Activated naive CD4-positive, alpha-beta T cell treated with Interleukin-2 at 50 U/mL for 16 hours (primary cell): ENCODE data around the gene TOP3A.
"Not testable (repeated sequence)": the region's sequence is repeated elsewhere in the genome, so short reads cannot be mapped to it uniquely, and the experiment has no call there.

ENCODE experiments used
- DNase-seq: peaks from one replicate; pipeline ENCODE4 v3.0.0-alpha.2; 2020

TOP3A gene

DNA sequence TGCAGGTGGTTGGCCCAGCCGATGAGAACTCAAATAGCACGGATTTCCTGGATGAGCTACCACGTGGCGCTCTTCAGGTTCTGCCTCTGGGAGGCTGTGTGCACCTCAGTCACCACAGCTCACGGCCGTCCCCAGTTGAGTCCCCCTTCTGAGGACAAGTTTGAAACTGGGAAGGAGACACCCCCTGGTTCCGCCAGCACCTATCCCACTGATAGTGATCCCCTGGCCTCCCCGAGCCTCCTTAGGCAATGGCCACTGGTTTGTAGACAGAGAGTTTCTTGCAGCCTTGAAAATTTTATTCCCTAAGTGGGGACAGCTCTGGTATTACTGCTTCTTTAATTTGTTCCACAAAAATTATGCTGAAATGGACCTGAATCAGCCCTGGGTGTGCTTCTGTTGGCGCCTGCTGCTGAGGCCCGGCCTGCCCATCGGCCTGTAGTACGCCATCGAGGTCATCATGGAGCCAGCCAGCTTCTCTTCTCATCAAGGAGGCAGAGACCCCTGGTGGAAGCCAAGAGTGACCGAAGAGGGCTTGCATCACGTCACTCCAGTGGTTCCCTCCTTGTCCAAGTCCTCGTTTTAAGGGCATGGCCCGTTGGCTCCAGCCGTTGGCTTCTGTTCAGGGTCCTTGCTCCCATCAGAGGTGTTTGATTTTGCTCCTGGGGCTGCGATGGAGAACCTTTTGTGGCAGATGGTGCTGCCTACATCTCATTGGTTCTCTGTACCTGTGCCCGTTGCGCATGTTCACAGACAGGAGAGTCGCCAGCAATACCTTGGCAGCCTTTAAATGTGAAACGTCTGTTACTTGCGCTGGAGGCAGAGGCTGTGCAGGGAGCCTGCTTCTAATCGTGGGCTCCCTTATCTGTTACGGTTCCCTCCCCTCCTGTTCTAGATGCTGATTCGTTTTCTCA, 9.6 kb upstream of the TOP3A start:
- DNase-seq, result no peak

DNA sequence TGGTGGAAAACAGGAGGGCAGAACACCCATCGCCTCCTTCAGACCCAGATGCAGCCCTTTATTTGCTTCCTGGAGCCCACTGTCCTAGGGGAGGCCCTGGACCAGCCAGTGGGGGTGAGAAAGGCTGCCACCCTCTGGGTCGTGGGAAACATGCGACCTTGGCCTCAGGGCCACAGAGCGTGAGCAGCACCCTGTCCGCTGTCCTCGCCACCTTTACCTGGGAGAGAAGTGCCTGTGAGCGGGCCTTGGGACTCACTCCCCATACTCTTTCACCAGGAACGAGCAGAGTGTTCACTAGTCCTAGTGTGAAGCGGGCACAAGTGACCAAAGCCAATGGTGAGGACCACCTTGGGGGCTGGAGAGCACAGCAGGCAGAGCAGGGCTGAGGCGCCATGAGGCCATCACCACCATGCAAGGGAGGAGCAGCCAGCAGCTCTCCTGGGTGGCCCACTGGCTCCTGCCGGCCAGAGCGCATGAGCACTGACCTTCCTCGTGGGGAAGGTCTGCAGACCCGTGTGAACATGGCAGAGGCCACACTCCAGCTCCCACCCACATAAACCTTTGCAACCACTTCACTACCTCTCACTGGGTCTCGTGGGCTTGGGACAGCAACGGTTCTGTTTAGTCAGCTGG, 8.8 kb upstream of the TOP3A start:
- no peak for DNase-seq

- no peak for DNase-seq
These were observed 8.2 kb upstream of the TOP3A start for GRCh38 chr17:18323007-18323406.

DNA sequence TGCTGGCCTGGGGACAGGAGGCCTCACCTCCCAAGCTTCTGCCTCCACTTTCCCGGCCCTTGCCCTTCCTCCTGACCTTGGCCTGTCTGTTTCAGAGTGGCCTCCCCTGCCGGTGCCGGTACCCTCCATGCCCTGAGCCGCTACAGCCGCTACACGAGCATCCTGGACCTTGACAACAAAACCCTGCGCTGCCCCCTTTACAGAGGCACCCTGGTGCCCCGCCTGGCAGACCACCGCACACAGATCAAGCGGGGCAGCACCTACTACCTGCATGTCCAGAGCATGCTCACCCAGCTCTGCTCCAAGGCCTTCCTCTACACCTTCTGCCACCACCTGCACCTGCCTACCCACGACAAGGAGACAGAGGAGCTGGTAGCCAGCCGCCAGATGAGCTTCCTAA, 7.7 kb upstream of the TOP3A start:
- DNase-seq, result no peak

- no peak for DNase-seq
These were observed 6.5 kb upstream of the TOP3A start for GRCh38 chr17:18321309-18321708.

DNA sequence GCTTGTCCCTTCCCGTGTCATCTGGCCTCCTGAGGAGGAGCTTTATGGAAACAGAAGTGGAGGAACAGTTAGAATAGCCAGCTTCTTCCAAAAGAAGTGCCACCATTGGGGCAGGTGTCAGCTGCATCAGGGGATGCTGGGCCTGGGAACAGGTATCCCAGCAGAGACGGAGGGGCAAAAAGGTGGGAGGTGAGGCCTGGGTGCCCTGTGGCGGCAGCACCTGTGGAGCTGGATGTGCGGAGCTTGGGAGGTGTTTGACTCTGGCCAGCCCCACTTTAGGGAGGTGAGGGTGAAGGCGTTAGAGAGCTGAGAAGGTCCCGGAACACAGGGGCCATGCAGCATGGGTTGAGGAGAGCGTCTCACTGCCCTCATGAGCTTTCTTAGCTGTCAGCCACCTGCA, 5.5 kb upstream of the TOP3A start:
- no peak for DNase-seq

DNA sequence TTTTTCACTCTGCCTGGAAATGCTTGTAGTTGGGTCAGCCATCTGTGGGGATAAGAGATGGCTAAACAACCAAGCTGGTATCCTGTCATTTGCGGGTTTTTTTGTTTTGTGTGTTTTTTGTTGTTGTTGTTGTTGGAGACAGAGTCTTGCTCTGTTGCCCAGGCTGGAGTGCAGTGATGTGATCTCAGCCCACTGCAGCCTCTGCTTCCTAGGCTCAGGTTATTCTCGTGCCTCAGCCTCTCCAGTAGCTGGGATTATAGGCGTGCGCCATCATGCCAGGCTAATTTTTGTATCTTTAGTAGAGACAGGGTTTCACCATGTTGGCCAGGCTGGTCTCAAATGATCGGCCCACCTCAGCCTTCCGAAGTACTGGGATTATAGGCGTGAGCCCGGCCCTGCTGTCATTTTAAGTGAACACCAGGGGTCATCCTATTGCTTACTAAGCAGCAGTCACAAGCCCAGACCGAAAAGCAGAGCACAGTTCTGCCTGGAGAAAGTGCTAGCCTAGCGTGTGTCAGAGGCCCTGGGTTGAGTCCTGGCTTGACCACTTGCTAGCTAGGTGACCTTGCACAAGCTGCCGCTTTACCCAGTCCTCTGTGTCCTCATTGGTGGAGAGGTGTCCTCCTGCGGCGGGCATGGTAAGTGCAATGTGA, 4.9 kb upstream of the TOP3A start:
- no peak for DNase-seq

DNA sequence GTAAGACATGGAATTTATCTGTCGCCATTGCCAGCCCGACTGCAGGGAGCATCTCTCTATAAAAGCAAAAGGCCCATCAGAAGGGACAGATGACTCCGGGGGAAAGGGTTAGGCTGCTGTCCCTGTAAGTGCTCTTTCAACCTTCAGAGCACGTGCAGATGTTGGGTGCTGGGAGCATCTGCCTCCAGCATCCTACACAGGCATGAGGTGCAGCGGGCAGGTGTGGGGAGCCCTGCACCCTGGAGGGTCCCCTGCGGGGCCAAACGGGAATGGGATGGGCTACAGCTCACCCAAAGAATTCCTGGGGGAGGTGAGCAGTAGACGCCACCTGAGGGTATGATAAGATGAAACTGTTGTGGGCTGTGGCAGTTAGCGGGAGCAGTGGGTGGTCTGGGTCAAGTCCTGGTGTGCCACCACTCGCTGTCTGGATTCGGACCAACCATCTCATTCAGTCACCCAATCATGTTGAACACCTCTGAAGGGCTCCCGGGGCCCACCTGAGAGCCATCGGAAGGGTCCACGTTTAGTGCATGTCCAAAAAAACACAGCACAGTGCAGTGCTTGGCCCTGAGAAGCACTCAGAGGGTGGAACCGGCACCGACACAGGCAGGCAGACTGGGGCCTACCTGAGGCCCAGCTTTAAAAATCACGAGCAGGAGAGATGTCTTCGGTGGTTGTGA, 4.1 kb upstream of the TOP3A start:
- no peak for DNase-seq

DNA sequence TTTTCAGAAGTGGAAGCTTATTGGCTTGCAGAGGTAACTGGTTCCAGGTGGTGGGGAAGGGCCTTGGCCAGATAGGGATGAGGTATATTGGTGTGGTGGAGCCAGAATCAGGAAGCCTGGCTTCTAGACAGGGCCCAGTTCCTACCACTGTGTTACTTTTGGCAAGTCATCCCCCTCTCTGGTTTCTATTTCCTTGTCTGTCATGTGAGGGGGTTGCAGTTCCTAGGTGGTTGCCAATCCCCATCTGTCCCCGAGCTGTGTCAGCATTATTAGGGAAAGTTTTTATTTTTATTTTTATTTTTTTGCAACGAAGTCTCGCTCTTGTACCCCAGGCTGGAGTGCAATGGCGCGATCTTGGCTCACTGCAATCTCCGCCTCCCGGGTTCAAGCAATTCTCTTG, 3.3 kb upstream of the TOP3A start:
- no peak for DNase-seq

GRCh38 chr17:18315961-18316360, 1.2 kb upstream of the TOP3A start:
- no peak for DNase-seq

GRCh38 chr17:18315562-18315922, 748 bp upstream of the TOP3A start:
- DNase-seq, result no peak

DNA sequence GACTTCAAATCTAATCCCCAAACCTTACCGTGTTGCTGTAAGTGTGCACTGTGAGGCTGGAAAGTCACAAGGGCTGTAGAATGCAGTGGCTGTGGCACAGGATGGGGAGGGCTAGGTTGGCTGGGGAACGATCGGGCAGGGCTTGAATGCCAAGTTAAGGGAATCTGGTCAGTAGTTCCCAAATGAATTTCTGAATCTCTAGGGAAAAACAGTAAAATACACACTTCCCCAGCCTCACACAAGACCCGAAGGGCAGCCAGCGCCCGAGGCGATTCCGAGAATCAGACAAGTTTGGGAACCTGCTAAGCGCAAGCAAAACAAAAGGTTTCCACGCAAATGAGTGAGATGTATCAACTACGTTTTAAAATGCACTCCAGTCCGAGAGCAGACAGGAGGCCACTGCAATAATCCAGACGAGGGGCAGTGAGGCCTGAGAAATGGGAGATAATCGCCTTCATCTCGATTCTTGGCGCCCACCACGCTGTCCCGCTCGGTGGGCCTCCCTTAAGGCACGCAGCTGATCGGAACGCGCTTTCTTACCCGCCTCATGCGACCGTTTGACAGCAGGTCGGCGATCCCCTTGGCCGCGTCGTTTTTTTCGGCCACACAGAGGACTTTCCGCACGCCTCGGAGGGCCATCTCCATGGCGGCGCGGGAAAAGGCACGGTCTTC, 599 bp downstream of the TOP3A start:
- DNase-seq, result no peak

DNA sequence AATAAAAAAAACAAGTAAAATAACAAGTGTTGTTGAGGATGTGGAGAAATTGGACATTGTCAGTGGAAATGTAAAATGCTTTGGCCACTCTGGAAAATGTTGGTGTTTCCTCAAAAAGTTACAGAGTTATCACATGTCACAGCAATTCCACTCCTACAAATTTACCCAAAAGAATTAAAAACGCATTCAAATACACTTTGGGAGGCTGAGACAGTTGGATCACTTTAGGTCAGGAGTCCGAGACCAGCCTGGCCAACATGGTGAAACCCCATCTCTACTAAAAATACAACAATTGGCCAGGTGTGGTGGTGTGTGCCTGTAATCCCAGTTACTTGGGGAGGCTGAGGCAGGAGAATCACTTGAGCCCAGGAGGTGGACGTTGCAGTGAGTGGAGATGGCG, 5.6 kb downstream of the TOP3A start:
- no peak for DNase-seq

GRCh38 chr17:18303206-18303605, 11.6 kb downstream of the TOP3A start:
- not testable (repeated sequence) for DNase-seq

GRCh38 chr17:18300725-18301480, 13.9 kb downstream of the TOP3A start:
- no peak for DNase-seq

DNA sequence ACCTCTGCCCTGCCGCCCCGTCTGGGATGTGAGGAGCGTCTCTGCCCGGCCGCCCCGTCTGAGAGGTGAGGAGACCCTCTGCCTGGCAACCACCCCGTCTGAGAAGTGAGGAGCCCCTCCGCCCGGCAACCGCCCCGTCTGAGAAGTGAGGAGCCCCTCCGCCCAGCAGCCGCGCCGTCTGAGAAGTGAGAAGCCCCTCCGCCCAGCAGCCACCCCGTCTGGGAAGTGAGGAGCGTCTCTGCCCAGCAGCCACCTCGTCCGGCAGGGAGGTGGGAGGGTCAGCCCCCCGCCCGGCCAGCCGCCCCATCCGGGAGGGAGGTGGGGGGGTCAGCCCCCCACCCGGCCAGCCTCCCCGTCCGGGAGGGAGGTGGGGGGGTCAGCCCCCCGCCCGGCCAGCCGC, 16.7 kb downstream of the TOP3A start:
- not testable (repeated sequence) for DNase-seq

GRCh38 chr17:18291718-18292540, 22.9 kb downstream of the TOP3A start:
- no peak for DNase-seq

DNA sequence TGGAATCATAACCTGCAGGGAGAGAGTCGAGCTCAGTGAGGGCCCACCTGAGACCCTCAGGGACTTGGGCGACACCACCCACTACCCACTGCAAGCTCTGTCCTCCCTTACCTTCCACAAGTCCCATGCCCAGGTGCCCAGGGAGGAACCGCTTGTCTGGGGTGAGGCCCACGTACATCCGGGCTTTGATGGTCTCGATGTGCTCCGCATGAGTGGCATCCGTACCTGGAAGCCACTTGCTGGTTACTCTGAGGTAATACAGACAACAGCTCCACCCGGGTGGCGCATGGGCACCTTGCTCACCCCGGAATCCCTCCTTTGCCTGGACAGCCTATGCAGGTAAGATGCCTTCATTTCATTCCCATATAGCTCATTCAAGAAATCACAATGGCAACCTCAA, 29.5 kb downstream of the TOP3A start:
- no peak for DNase-seq

GRCh38 chr17:18281788-18282187, 33.0 kb downstream of the TOP3A start:
- DNase-seq, result no peak

DNA sequence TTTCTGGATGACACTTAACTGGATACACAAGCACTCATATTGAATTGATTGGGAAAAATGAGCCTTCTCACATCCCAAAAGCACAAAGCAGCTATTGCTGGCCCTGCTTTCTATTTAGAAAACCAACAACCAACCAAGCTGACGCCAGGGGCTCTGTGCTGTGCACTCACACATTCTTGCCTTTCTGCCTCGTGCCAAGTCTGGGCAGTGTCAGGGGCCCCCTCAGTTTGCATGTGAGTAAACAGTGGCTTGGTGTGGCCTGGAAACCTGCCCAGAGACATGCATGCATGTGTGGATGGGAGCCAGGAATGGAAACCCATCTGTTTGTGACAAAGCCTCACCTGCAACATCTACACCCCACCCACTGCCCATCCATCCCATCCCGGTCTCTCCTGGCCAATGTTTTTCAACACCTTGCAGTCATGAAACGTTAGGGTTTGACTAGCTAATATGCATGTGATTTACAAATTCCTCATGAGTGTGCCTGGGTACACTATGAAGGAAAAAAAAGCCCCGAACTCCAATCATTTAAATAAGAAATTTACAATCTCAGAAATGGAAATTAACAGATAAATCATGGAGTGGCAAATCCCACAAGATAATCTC, 33.9 kb downstream of the TOP3A start:
- DNase-seq, result no peak

DNA sequence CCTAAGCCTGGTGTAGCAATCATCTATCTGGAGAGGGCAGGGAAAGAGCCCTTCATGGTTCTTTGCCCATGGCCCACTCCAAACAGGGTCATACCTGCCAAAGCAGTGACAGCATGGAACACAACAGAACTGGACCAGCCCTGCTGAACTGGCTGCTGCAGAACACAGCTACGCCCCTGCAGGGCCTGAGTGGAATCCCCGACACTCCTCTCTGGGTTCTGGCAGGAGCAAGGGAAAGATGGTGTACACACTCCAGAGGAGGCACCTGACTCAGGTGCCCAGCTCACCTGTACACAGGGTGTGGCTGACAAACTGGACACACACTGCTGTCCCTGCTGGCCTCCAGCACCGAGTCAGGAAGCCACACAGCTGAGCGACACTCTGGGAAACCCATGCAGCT, 34.5 kb downstream of the TOP3A start:
- DNase-seq, result no peak
